SH-SY5Y (cell line): Measurements from ENCODE around the gene RBM4.

Experiments
- GATA2 ChIP-seq: IDR thresholded peaks from 2 replicates; pipeline ENCODE4 v1.6.1; 2011; ENCODE audit warnings: mild to moderate bottlenecking, low read depth, low read length
- GATA3 ChIP-seq: IDR thresholded peaks from 2 replicates; pipeline ENCODE4 v1.6.1; 2011; ENCODE audit warnings: low read depth, mild to moderate bottlenecking, low read length, moderate library complexity

DNA sequence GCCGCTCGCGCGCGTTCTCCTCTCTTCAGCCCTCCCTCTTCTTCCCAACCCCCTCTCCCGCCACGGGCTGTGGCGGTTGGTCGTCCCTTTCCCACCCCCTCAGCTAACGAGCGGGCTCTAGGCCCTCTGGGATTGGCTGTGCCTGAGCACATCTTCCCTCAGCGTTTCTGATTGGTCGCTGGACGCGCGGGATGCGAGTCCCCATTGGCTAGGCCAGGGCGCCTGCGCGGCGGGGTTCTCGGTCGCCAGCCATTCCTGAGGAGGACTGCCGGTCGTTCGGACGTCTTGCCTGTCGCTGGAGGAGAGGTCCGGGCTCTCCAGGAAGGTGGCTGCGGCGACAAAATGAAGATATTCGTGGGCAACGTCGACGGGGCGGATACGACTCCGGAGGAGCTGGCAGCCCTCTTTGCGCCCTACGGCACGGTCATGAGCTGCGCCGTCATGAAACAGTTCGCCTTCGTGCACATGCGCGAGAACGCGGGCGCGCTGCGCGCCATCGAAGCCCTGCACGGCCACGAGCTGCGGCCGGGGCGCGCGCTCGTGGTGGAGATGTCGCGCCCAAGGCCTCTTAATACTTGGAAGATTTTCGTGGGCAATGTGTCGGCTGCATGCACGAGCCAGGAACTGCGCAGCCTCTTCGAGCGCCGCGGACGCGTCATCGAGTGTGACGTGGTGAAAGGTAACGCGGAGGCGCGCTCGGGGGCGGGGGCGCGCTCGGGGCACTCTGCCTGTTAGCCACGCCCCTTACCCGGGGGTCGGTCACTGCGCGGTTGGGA is 21.9 kb upstream of the RBM4 start, which contains the start of gene RBM14:
- TF ChIP-seq GATA2 (no peak), GATA3 (no peak)
